Body of pancreas (tissue), 4 donors: ENCODE data around the gene ETV1. TPM values are rescaled to one million over a fixed set of nuclear protein-coding genes. Genes with fewer than 3 reads are reported as not detected.

Experiments
- ATAC-seq: fragments of 150-250 bp; one replicate; pipeline ENCODE4 v1.9.1; 2016
- DNase-seq, 4 donors: peaks; one replicate each; pipeline ENCODE4 v3.0.0-alpha.2; 2019
- H3K27ac ChIP-seq, 4 donors: fragments of 200-600 bp; sonication (generic); 1 replicate in 3 of 4; 2 replicates in 1 of 4; pipeline versions ENCODE4 v1.5.1 to v1.6.1; 2016 to 2019; ENCODE audit warnings: mild to moderate bottlenecking in 1 of 4, mixed read lengths in 1 of 4, moderate library complexity in 1 of 4
- H3K27me3 ChIP-seq, 2 donors: fragments of 200-600 bp; sonication (generic); one replicate each; pipeline ENCODE4 v1.6.0; 2016; ENCODE audit warnings: mild to moderate bottlenecking in 1 of 2
- H3K36me3 ChIP-seq, 2 donors: fragments of 200-600 bp; sonication (generic); replicated peaks in 1 of 2; 2 replicates each; pipeline ENCODE4 v1.5.1; 2016; ENCODE audit warnings: low read depth in 2 of 2; ENCODE audit not compliant: insufficient read depth in 1 of 2
- H3K4me1 ChIP-seq: fragments of 200-600 bp; sonication (generic); one replicate; pipeline ENCODE4 v1.6.0; 2016
- H3K4me3 ChIP-seq, 2 donors: fragments of 200-600 bp; sonication (generic); 1 replicate in 1 of 2; 2 replicates in 1 of 2; pipeline ENCODE4 v1.5.1; 2016 to 2019
- H3K9me3 ChIP-seq, 3 donors: fragments of 200-600 bp; sonication (generic); 1 replicate in 2 of 3; 2 replicates in 1 of 3; pipeline ENCODE4 v1.5.1; 2016
- CTCF ChIP-seq, 7 experiments: fragments of 450-650 bp in 4 of 7; fragments of 200-600 bp in 3 of 7; sonication (generic) in 3 of 7; IDR thresholded peaks; one replicate each; pipeline ENCODE4 v1.5.1; 2016 to 2019; ENCODE audit warnings: antibody characterized with exemption in 7 of 7
- POLR2A ChIP-seq, 3 donors: fragments of 450-650 bp; IDR thresholded peaks; one replicate each; pipeline ENCODE4 v1.6.1; 2016; ENCODE audit warnings: antibody characterized with exemption in 3 of 3, mild to moderate bottlenecking in 2 of 3
- WGBS, 2 donors: methylation state at CpG; one replicate each; pipeline ENCODE4 v1.1.5; 2017; 5-methylcytosine and 5-hydroxymethylcytosine counted together
- intact Hi-C: fragments of 100-400 bp; cut with DNase I; formaldehyde crosslinking; loops from one replicate; pipeline ENCODE4 v1.15.1; 2023
- total RNA-seq, 2 donors: library from RNA; depleted of rRNA; stranded (reverse); fragments of >200 nt; gene quantifications; one replicate each; pipeline ENCODE4 v1.1.0, GENCODE V29; 2016

The ETV1 gene
- total RNA-seq, 2 donors from 2014 or later = 2.6 TPM

GRCh38 chr7:13953368-13953767 is 36.1 kb downstream of the ETV1 start:
- Histone ChIP-seq H3K36me3 (no peaks in the 10 kb centered on the region), H3K9me3 (no peaks in the 10 kb centered on the region), H3K4me1 (no peaks in the 10 kb centered on the region), H3K27ac (no peak overlapping the region), H3K4me3 (no peak overlapping the region), H3K27me3 (no peaks in the 10 kb centered on the region)
- TF ChIP-seq POLR2A (IDR thresholded peaks at IDR 0.05) = no peak
- no peak for TF ChIP-seq CTCF (IDR thresholded peaks at IDR 0.05)
- WGBS, 2 donors = 61 to 71% methylated on average over 3 of the region's 3 CpGs
- intact Hi-C loops = no loop called here
- DNase-seq (no peak), ATAC-seq (no peak)

- Histone ChIP-seq H3K36me3 (no peaks in the 10 kb centered on the region), H3K27ac (no peak overlapping the region), H3K27me3 (no peaks in the 10 kb centered on the region), H3K4me1 (no peaks in the 10 kb centered on the region), H3K9me3 (no peaks in the 10 kb centered on the region), H3K4me3 (no peak overlapping the region)
- TF ChIP-seq CTCF (IDR thresholded peaks at IDR 0.05) = no peak
- TF ChIP-seq POLR2A (IDR thresholded peaks at IDR 0.05) = no peak
- no peak for DNase-seq
- no peak for ATAC-seq
- intact Hi-C loops = no loop called here
- 43 to 54% methylated on average over 2 of the region's 2 CpGs for WGBS, 2 donors
Observed at GRCh38 chr7:13952921-13953320, 36.5 kb downstream of the ETV1 start.

GRCh38 chr7:13949939-13950338 is 39.5 kb downstream of the ETV1 start:
- intact Hi-C loops = no loop called here
- TF ChIP-seq POLR2A (IDR thresholded peaks at IDR 0.05) (no peak), CTCF (IDR thresholded peaks at IDR 0.05) (no peak)

GRCh38 chr7:13949445-13949844 is 40.0 kb downstream of the ETV1 start:
- DNase-seq (no peak), ATAC-seq (no peak)
- Histone ChIP-seq H3K27me3 (no peaks in the 10 kb centered on the region), H3K9me3 (no peaks in the 10 kb centered on the region), H3K27ac (no peak overlapping the region), H3K36me3 (no peaks in the 10 kb centered on the region), H3K4me3 (no peak overlapping the region), H3K4me1 (no peaks in the 10 kb centered on the region)
- intact Hi-C loops = no loop called here
- TF ChIP-seq CTCF (IDR thresholded peaks at IDR 0.05) = no peak
- no peak for TF ChIP-seq POLR2A (IDR thresholded peaks at IDR 0.05)
- 57 to 60% methylated on average over 2 of the region's 2 CpGs for WGBS, 2 donors

More at GRCh38 chr7:13949939-13950338, 39.5 kb downstream of the ETV1 start:
- DNase-seq = no peak
- H3K4me1 ChIP-seq = no peaks in the 10 kb centered on the region
- H3K27ac ChIP-seq = no peak overlapping the region
- no peaks in the 10 kb centered on the region for H3K9me3 ChIP-seq
- H3K27me3 ChIP-seq = no peaks in the 10 kb centered on the region
- H3K4me3 ChIP-seq = no peak overlapping the region
- 45 to 54% methylated on average over 4 of the region's 4 CpGs for WGBS, 2 donors
- H3K36me3 ChIP-seq = no peaks in the 10 kb centered on the region
- no peak for ATAC-seq

GRCh38 chr7:13948019-13948801 is 41.3 kb downstream of the ETV1 start:
- Histone ChIP-seq H3K4me3 (no peak overlapping the region), H3K36me3 (no peaks in the 10 kb centered on the region), H3K27me3 (no peaks in the 10 kb centered on the region), H3K9me3 (no peaks in the 10 kb centered on the region), H3K27ac (no peak overlapping the region), H3K4me1 (no peaks in the 10 kb centered on the region)
- WGBS, 2 donors = 53 to 59% methylated on average over 9 of the region's 9 CpGs
- DNase-seq = no peak
- no peak for TF ChIP-seq POLR2A (IDR thresholded peaks at IDR 0.05)
- no peak for TF ChIP-seq CTCF (IDR thresholded peaks at IDR 0.05)
- intact Hi-C loops = no loop called here
- no peak for ATAC-seq
